ENCODE data around the gene C11orf97. TPM values are rescaled to one million over a fixed set of nuclear protein-coding genes. Genes with fewer than 3 reads are reported as not detected.

The C11orf97 gene
- total RNA-seq, 5 donors from 2014 or later (not counting 1 experiment from before 2014, with no cell fraction given): not detected

DNA sequence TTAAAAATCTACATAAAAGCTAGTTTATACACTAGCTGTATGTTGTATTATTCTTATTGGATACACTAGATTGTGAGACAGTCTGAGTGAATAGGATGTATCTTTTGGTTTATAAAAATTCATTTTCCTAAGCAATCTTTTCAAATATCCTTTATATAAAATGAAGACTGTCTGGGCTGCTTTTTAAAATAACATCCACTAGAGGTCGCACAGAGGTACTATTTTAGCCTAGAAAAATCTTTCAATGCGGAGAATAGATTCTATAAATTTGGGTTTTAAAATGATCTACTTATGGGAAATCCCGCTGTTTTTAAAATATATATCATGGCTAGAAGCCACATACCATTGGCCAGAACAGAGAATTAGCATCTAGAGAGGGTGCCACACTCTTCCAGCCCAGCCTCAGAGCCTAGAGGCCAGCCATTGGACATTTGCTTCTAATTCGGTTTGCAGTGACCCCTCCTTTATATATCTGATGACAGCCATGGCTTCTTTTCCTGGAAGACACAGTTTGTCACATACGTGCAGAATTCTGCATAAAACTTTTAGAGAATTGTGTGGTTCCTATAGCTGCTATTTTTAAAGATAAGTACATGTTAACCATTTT, 7.3 kb downstream of the C11orf97 start:
- H3K9me3 ChIP-seq: no peaks in the 10 kb centered on the region
- Mint-ChIP-seq H3K9me3 (no peaks in the 10 kb centered on the region), H3K36me3 (no peaks in the 10 kb centered on the region), H3K4me1 (no peaks in the 10 kb centered on the region), H3K27ac (no peak overlapping the region), H3K4me3 (no peak overlapping the region), H3K27me3 (peaks cover 15 to 30% of the 10 kb centered on the region in 2 donors)
- ChIA-PET CTCF (interaction anchor here (0.6 to 1.4 kb wide), 8 partner anchors 9 to 1906 kb away, joined by 3 to 4 read pairs (median 3); no protein-coding TSS in a partner anchor), POLR2A (no interaction called here)
- no peak overlapping the region for H3K27ac ChIP-seq (ENCODE audit: low read length)
- H3K27me3 ChIP-seq (replicated peaks in 1 of 2; ENCODE audit: control insufficient read depth in 2 of 2, extremely low read depth in 1 of 2, insufficient read depth in 2 of 2, low read length in 1 of 2): no peaks in the 10 kb centered on the region
- no peaks in the 10 kb centered on the region for H3K36me3 ChIP-seq (ENCODE audit: control insufficient read depth in 2 of 2, extremely low read depth in 1 of 2, insufficient read depth in 1 of 2, low read length in 1 of 2)
- no peak overlapping the region for H3K4me3 ChIP-seq (ENCODE audit: control insufficient read depth in 1 of 2, extremely low read depth in 1 of 2, low read length in 1 of 2)
- DNase-seq (peak in 3 of 35 experiments; percentile 3 to 59 (median 12)), ATAC-seq (replicated peaks in 1 of 4) (peak in 1 of 4 experiments; percentile 43)
- no CpG with 5 or more reads among the region's 5 CpGs for WGBS (ENCODE audit: insufficient coverage)
- H3K4me1 ChIP-seq (ENCODE audit: control insufficient read depth in 1 of 2, extremely low read depth in 1 of 2, insufficient read depth in 2 of 2, low read length in 2 of 2): no peaks in the 10 kb centered on the region

DNA sequence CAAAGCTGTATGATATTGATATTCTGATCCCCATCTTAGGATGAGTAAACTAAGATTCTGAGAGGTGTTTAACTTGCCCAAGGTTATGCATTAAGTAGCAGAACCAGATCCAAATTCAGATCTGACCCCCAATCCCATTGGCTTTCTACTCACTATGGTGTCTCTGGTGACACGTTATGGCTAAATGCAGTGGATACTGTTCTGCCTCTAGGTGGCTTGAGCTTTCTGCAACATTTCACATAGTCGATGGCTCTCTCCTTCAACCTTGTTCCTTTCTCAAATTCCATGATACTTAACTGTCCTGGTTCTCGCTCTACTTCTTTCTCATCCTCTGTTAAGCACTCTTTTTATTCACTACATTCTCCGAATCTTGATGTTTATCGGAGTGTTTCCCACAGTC, 9.4 kb downstream of the C11orf97 start:
- 60% methylated on average over 5 of the region's 5 CpGs for WGBS (ENCODE audit: insufficient coverage)
- H3K4me1 Mint-ChIP-seq: no peaks in the 10 kb centered on the region
- H3K27ac Mint-ChIP-seq: no peak overlapping the region
- ChIA-PET POLR2A (interaction anchor here in 1 of 2 donors (0.5 kb wide), 1 partner anchor 661 kb away, joined by 3 read pairs; no protein-coding TSS in a partner anchor), CTCF (interaction anchor here in 1 of 2 donors (0.6 to 0.8 kb wide), 2 partner anchors 17 to 85 kb away, joined by 4 to 6 read pairs; no protein-coding TSS in a partner anchor)
- no peak overlapping the region for H3K4me3 Mint-ChIP-seq
- Histone ChIP-seq H3K36me3 (ENCODE audit: control insufficient read depth in 2 of 2, extremely low read depth in 1 of 2, insufficient read depth in 1 of 2, low read length in 1 of 2) (no peaks in the 10 kb centered on the region), H3K9me3 (no peaks in the 10 kb centered on the region), H3K4me3 (ENCODE audit: control insufficient read depth in 1 of 2, extremely low read depth in 1 of 2, low read length in 1 of 2) (no peak overlapping the region), H3K27ac (ENCODE audit: low read length) (no peak overlapping the region), H3K4me1 (ENCODE audit: control insufficient read depth in 1 of 2, extremely low read depth in 1 of 2, insufficient read depth in 2 of 2, low read length in 2 of 2) (no peaks in the 10 kb centered on the region), H3K27me3 (replicated peaks in 1 of 2; ENCODE audit: control insufficient read depth in 2 of 2, extremely low read depth in 1 of 2, insufficient read depth in 2 of 2, low read length in 1 of 2) (no peaks in the 10 kb centered on the region)
- ATAC-seq (replicated peaks in 1 of 4): no peak
- H3K36me3 Mint-ChIP-seq: no peaks in the 10 kb centered on the region
- no peaks in the 10 kb centered on the region for H3K9me3 Mint-ChIP-seq
- peak in 1 of 35 experiments; percentile 10 for DNase-seq
- peaks cover 11 to 21% of the 10 kb centered on the region in 2 donors for H3K27me3 Mint-ChIP-seq

DNA sequence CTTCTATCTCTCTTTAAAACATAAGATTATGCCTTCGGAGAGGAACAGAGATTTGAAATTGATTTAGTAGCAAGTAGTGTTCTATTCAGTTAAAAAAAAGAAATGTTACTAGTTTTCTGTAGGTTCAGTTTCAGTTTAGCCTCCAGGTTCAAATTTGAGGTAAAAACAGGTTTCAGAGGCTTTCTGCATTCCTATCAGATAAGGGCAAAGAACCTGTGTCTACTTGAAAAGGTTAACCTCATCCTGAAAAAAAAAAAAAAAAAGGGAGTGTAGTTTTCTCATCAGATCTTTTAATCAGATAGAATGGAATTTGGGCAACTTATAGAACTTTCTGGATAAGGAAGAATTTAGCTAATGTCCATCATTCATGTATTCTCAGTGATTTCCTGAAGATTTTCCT, 12.1 kb downstream of the C11orf97 start:
- H3K4me1 ChIP-seq (ENCODE audit: control insufficient read depth in 1 of 2, extremely low read depth in 1 of 2, insufficient read depth in 2 of 2, low read length in 2 of 2): no peaks in the 10 kb centered on the region
- H3K9me3 ChIP-seq: no peaks in the 10 kb centered on the region
- Mint-ChIP-seq H3K4me3 (no peak overlapping the region), H3K4me1 (no peaks in the 10 kb centered on the region), H3K27me3 (peaks cover 21 to 29% of the 10 kb centered on the region in 2 donors), H3K27ac (no peak overlapping the region), H3K9me3 (no peaks in the 10 kb centered on the region), H3K36me3 (no peaks in the 10 kb centered on the region)
- peaks cover 0 to 3% of the 10 kb centered on the region in 2 experiments for H3K27me3 ChIP-seq (replicated peaks in 1 of 2; ENCODE audit: control insufficient read depth in 2 of 2, extremely low read depth in 1 of 2, insufficient read depth in 2 of 2, low read length in 1 of 2)
- ATAC-seq (replicated peaks in 1 of 4) (no peak), DNase-seq (no peak)
- CTCF ChIA-PET: interaction anchor here (0.6 to 2.2 kb wide), 5 partner anchors 8 to 1914 kb away, joined by 3 to 10 read pairs (median 3); no protein-coding TSS in a partner anchor
- H3K4me3 ChIP-seq (ENCODE audit: control insufficient read depth in 1 of 2, extremely low read depth in 1 of 2, low read length in 1 of 2): no peak overlapping the region
- no CpG with 5 or more reads among the region's 1 CpG for WGBS (ENCODE audit: insufficient coverage)
- POLR2A ChIA-PET: interaction anchor here (0.6 kb wide), 3 partner anchors 988 to 1140 kb away, joined by 3 to 6 read pairs (median 5); no protein-coding TSS in a partner anchor
- H3K27ac ChIP-seq (ENCODE audit: low read length): no peak overlapping the region
- H3K36me3 ChIP-seq (ENCODE audit: control insufficient read depth in 2 of 2, extremely low read depth in 1 of 2, insufficient read depth in 1 of 2, low read length in 1 of 2): no peaks in the 10 kb centered on the region

DNA sequence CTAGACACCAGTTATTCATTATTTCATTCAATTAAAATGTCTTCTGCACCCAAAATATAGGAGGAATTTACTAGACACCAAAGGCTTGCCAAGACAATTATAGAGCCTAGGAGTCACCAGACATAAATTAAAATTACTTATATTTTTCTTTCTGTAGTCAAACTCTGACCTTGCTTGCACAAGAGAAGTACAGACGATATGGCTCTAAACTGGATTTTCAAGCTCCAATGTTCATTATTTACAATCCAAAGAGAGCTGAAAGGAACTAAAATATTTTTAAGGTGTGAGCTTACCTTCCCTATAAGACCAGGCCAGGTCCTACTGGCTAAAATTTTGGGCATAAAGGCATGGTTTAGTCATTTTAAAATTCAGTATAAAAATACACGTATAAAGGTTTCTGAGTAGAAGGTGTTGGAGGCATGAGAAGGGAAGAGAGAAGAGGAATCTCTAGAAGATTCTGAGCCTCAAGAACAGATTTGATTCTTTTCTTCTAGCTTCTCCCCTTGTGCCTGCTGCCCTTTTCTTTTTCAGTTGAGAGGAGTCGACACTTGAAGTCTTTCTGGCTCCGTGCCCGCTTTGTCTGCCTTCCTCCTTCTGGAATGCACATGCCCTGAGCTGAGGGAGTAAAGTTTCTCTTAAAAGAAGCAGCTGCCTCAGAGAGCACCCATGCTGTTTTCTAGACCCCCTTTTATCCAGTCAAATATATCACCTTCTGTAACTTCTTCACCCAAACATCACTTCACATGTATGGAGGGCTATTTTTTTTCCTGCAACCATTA, 13.5 kb downstream of the C11orf97 start:
- Histone ChIP-seq H3K27ac (ENCODE audit: low read length) (no peak overlapping the region), H3K4me3 (ENCODE audit: control insufficient read depth in 1 of 2, extremely low read depth in 1 of 2, low read length in 1 of 2) (no peak overlapping the region), H3K36me3 (ENCODE audit: control insufficient read depth in 2 of 2, extremely low read depth in 1 of 2, insufficient read depth in 1 of 2, low read length in 1 of 2) (no peaks in the 10 kb centered on the region), H3K27me3 (replicated peaks in 1 of 2; ENCODE audit: control insufficient read depth in 2 of 2, extremely low read depth in 1 of 2, insufficient read depth in 2 of 2, low read length in 1 of 2) (peaks cover 0 to 3% of the 10 kb centered on the region in 2 experiments), H3K9me3 (no peaks in the 10 kb centered on the region), H3K4me1 (ENCODE audit: control insufficient read depth in 1 of 2, extremely low read depth in 1 of 2, insufficient read depth in 2 of 2, low read length in 2 of 2) (no peaks in the 10 kb centered on the region)
- Mint-ChIP-seq H3K4me1 (no peaks in the 10 kb centered on the region), H3K36me3 (no peaks in the 10 kb centered on the region), H3K27me3 (peaks cover 21 to 34% of the 10 kb centered on the region in 2 donors), H3K9me3 (no peaks in the 10 kb centered on the region), H3K27ac (no peak overlapping the region), H3K4me3 (no peak overlapping the region)
- no peak for DNase-seq
- POLR2A ChIA-PET: no interaction called here
- ATAC-seq (replicated peaks in 1 of 4): no peak
- CTCF ChIA-PET: interaction anchor here (0.8 to 2.2 kb wide), 2 partner anchors 9 to 10 kb away, joined by 3 to 8 read pairs; no protein-coding TSS in a partner anchor
- no CpG with 5 or more reads among the region's 5 CpGs for WGBS (ENCODE audit: insufficient coverage)

DNA sequence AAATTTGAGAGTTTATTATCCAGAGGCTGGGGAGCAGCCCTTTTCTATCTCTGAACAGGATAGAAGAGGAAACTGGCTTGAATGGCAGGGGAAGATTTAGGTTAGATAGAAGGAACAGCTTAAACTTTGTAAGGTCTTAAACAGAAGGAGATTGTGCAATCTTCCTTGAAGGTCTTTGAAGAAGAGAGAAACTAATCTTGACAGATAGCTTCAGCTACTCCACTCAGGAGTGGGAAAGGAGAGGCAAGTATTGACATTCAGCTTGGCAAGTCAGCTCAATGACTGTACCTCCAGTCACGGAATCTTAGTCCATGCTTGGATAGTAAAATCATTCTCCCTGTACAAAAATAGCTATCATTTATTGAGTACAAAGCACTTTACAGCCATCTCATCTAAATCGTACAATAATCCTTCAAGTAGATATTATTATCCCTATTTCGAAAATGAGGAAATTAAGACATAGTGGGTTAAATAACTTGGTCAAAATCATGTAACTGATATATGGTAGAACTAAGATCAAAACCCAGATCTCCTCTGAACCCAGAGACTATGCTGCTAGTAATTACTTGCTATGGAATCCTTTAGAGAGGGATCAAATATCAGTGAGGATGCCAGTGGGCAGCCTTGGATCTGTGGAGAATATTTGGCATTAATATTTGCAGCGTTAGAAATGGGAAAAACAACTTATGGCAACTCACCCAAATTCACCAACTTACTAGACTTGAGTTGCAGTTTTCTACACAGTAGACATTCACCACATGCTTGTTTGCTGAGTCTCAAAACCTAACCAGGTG, 14.6 kb downstream of the C11orf97 start:
- Histone ChIP-seq H3K9me3 (no peaks in the 10 kb centered on the region), H3K4me3 (ENCODE audit: control insufficient read depth in 1 of 2, extremely low read depth in 1 of 2, low read length in 1 of 2) (no peak overlapping the region), H3K27me3 (replicated peaks in 1 of 2; ENCODE audit: control insufficient read depth in 2 of 2, extremely low read depth in 1 of 2, insufficient read depth in 2 of 2, low read length in 1 of 2) (peaks cover 0 to 3% of the 10 kb centered on the region in 2 experiments), H3K36me3 (ENCODE audit: control insufficient read depth in 2 of 2, extremely low read depth in 1 of 2, insufficient read depth in 1 of 2, low read length in 1 of 2) (no peaks in the 10 kb centered on the region), H3K27ac (ENCODE audit: low read length) (no peak overlapping the region), H3K4me1 (ENCODE audit: control insufficient read depth in 1 of 2, extremely low read depth in 1 of 2, insufficient read depth in 2 of 2, low read length in 2 of 2) (no peaks in the 10 kb centered on the region)
- Mint-ChIP-seq H3K4me1 (no peaks in the 10 kb centered on the region), H3K27ac (no peak overlapping the region), H3K4me3 (no peak overlapping the region), H3K9me3 (no peaks in the 10 kb centered on the region), H3K36me3 (no peaks in the 10 kb centered on the region), H3K27me3 (peaks cover 21 to 37% of the 10 kb centered on the region in 2 donors)
- no CpG with 5 or more reads among the region's 4 CpGs for WGBS (ENCODE audit: insufficient coverage)
- no peak for ATAC-seq (replicated peaks in 1 of 4)
- POLR2A ChIA-PET: no interaction called here
- CTCF ChIA-PET: interaction anchor here (0.8 to 2.2 kb wide), 2 partner anchors 10 to 11 kb away, joined by 3 to 8 read pairs; no protein-coding TSS in a partner anchor
- no peak for DNase-seq

DNA sequence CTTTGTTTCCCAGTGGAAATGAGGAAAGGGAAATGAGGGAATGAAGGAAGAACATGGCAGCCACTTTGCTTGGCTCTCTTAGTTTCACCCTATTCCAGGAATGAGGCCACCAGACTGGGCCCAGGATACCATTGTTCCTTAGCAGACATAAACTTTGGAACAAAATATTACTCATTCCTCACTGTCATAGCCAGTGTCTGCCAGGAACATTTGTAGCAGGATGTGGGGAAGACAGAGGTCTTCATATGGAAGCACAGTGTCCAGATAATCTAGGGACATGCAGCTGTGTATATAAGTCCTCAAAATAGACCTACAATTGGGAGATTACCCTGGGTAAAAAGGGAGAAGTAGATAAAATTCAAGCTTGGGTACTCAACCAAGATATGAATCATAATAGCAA, 16.3 kb downstream of the C11orf97 start:
- ChIA-PET POLR2A (no interaction called here), CTCF (no interaction called here)
- peaks cover 0 to 3% of the 10 kb centered on the region in 2 experiments for H3K27me3 ChIP-seq (replicated peaks in 1 of 2; ENCODE audit: control insufficient read depth in 2 of 2, extremely low read depth in 1 of 2, insufficient read depth in 2 of 2, low read length in 1 of 2)
- DNase-seq: no peak
- Mint-ChIP-seq H3K9me3 (no peaks in the 10 kb centered on the region), H3K36me3 (no peaks in the 10 kb centered on the region), H3K27ac (no peak overlapping the region), H3K4me3 (no peak overlapping the region), H3K4me1 (no peaks in the 10 kb centered on the region), H3K27me3 (peaks cover 21 to 36% of the 10 kb centered on the region in 2 donors)
- H3K4me3 ChIP-seq (ENCODE audit: control insufficient read depth in 1 of 2, extremely low read depth in 1 of 2, low read length in 1 of 2): no peak overlapping the region
- H3K4me1 ChIP-seq (ENCODE audit: control insufficient read depth in 1 of 2, extremely low read depth in 1 of 2, insufficient read depth in 2 of 2, low read length in 2 of 2): no peaks in the 10 kb centered on the region
- no peak overlapping the region for H3K27ac ChIP-seq (ENCODE audit: low read length)
- no peak for ATAC-seq (replicated peaks in 1 of 4)
- H3K36me3 ChIP-seq (ENCODE audit: control insufficient read depth in 2 of 2, extremely low read depth in 1 of 2, insufficient read depth in 1 of 2, low read length in 1 of 2): no peaks in the 10 kb centered on the region
- H3K9me3 ChIP-seq: no peaks in the 10 kb centered on the region

All from T-cell (primary cell).